HG03103 (cell line): ENCODE measurements around the gene MYO3B.

Source experiments
- ATAC-seq: cut with Tn5 transposase; IDR thresholded peaks from one replicate; pipeline ENCODE4 v1.9.1; 2021; ENCODE audit warnings: low read depth; ENCODE audit not compliant: unreplicated experiment

The MYO3B gene

GRCh38 chr2:170288859-170289258 lies 110.9 kb downstream of the MYO3B start:
- no peak for ATAC-seq

GRCh38 chr2:170291474-170291873 lies 113.5 kb downstream of the MYO3B start:
- no peak for ATAC-seq

GRCh38 chr2:170292415-170292814 lies 114.5 kb downstream of the MYO3B start:
- no peak for ATAC-seq

- no peak for ATAC-seq
Observed at GRCh38 chr2:170297496-170297895, 119.5 kb downstream of the MYO3B start.

- no peak for ATAC-seq
Observed at GRCh38 chr2:170298115-170298514, 120.2 kb downstream of the MYO3B start.

- no peak for ATAC-seq
Observed at GRCh38 chr2:170298861-170299429, 121.0 kb downstream of the MYO3B start.

- ATAC-seq: no peak
Observed at GRCh38 chr2:170300993-170301392, 123.0 kb downstream of the MYO3B start.

- no peak for ATAC-seq
Observed at GRCh38 chr2:170301626-170302025, 123.7 kb downstream of the MYO3B start.

- no peak for ATAC-seq
Observed at GRCh38 chr2:170305711-170306110, 127.8 kb downstream of the MYO3B start.

- no peak for ATAC-seq
Observed at GRCh38 chr2:170306293-170306873, 128.4 kb downstream of the MYO3B start.

GRCh38 chr2:170307052-170307451 lies 129.1 kb downstream of the MYO3B start:
- no peak for ATAC-seq

- no peak for ATAC-seq
Observed at GRCh38 chr2:170307555-170308351, 129.8 kb downstream of the MYO3B start.

GRCh38 chr2:170310876-170311502 lies 133.0 kb downstream of the MYO3B start:
- no peak for ATAC-seq

GRCh38 chr2:170313347-170313991 lies 135.5 kb downstream of the MYO3B start:
- ATAC-seq: no peak

GRCh38 chr2:170313992-170314348 lies 136.0 kb downstream of the MYO3B start:
- no peak for ATAC-seq

- ATAC-seq: no peak
Observed at GRCh38 chr2:170314744-170315447, 136.9 kb downstream of the MYO3B start.

GRCh38 chr2:170320948-170321347 lies 143.0 kb downstream of the MYO3B start:
- ATAC-seq: no peak

GRCh38 chr2:170321526-170321925 lies 143.6 kb downstream of the MYO3B start:
- ATAC-seq: no peak

- ATAC-seq: no peak
Observed at GRCh38 chr2:170322140-170322766, 144.3 kb downstream of the MYO3B start.

- ATAC-seq: no peak
Observed at GRCh38 chr2:170323743-170324142, 145.8 kb downstream of the MYO3B start.
